GM12872 (cell line): ENCODE data around the gene CPT1C.
A peak's percentile ranks its signal among the peaks of the same experiment; 100 is the strongest.

Source experiments
- TF ChIP-seq, protein P1 (sequence below): IDR thresholded peaks from 3 replicates; pipeline ENCODE4 v1.5.1; 2011; ENCODE audit warnings: low read depth, mild to moderate bottlenecking, low read length, moderate library complexity; ENCODE audit not compliant: insufficient read depth

CPT1C gene

DNA sequence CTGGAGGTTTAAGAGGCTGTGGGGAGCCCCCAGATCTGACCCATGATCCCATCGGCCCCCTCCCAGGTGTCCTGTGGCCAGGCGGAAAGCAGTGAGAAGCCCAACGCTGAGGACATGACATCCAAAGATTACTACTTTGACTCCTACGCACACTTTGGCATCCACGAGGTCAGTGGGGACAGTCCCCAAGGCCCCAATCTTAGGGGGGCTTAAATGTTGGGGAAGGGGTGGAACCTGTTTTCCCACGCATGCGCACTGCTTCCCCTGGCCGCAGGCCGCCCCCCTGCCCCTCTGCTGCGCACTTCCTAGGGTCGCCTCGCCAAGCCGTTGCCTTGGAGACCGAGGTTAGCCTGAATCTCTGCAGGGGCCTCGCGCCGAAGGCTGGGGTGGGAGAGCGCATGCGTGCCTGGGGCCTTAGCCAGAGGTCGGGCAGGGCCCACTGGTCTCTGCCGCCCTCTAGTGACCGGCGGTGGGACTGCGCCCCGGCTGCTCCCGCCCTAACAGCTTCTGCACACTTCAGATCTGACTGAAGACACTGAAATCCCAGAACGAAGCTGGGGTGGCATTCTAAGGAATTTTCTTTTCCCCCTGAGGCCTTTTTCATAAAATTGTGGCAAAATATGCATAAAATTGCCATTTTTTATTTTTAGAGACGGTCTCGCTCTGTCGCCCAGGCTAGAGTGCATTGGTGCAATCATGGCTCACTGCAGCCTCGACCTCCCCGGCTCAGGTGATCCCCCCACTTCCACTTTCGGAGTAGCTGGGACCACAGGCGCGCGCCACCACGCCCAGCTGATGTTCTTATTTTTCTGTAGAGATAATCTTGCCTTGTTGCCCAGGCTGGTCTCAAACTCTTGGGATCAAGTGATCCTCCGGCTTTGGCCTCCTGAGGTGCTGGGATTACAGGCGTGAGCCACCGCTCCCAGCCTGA lies 10.2 kb upstream of the CPT1C start:
- TF ChIP-seq, protein P1, sequence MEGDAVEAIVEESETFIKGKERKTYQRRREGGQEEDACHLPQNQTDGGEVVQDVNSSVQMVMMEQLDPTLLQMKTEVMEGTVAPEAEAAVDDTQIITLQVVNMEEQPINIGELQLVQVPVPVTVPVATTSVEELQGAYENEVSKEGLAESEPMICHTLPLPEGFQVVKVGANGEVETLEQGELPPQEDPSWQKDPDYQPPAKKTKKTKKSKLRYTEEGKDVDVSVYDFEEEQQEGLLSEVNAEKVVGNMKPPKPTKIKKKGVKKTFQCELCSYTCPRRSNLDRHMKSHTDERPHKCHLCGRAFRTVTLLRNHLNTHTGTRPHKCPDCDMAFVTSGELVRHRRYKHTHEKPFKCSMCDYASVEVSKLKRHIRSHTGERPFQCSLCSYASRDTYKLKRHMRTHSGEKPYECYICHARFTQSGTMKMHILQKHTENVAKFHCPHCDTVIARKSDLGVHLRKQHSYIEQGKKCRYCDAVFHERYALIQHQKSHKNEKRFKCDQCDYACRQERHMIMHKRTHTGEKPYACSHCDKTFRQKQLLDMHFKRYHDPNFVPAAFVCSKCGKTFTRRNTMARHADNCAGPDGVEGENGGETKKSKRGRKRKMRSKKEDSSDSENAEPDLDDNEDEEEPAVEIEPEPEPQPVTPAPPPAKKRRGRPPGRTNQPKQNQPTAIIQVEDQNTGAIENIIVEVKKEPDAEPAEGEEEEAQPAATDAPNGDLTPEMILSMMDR = peak; percentile 100

DNA sequence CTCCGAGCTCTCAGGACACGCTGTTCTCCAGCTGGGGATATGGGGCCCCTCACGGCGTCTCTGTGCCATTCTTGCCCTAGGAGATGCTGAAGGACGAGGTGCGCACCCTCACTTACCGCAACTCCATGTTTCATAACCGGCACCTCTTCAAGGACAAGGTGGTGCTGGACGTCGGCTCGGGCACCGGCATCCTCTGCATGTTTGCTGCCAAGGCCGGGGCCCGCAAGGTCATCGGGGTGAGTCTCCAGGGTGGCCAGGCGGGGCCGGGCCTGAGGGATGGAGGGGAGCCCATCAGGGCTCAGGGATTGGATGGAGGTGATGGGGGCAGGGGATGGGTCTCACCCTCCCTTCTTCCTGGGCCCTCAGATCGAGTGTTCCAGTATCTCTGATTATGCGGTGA lies 9.1 kb upstream of the CPT1C start:
- TF ChIP-seq, protein P1 = no peak

DNA sequence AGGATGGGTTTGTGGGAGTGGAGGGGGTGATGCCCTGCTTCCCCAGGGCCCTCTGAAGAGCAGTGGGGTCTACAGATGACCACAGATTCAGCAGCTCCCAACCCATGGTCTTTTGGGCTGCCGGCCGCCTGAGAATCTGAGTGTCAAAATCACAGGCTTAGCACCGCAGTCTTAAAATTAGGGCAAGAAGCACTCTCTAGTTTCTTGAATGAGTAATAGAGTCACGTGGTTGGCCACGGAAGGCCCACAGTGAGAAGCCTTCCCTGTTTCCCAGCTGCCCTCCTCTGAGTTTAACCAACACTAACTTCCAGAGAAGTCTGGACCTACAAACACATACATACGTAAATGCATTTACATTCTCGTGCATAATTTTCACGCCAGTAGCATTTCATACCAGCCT lies 8.6 kb upstream of the CPT1C start:
- TF ChIP-seq, protein P1 = no peak

DNA sequence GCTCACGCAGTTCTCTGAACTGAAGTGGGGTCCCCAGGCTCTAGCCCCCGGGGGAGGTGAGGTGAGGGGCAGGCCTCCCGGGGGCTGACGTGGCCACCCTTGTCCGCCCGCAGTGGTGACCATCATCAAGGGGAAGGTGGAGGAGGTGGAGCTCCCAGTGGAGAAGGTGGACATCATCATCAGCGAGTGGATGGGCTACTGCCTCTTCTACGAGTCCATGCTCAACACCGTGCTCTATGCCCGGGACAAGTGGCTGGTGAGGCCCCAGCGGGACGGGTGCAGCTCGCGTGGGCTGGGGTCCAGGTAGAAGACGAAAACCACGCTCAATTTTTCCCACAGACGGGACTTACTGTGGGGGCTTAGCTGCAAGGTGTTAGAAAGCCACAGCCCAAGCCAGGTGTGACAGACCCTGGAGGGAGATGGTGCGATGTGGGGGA lies 7.1 kb upstream of the CPT1C start:
- TF ChIP-seq, protein P1 = no peak

DNA sequence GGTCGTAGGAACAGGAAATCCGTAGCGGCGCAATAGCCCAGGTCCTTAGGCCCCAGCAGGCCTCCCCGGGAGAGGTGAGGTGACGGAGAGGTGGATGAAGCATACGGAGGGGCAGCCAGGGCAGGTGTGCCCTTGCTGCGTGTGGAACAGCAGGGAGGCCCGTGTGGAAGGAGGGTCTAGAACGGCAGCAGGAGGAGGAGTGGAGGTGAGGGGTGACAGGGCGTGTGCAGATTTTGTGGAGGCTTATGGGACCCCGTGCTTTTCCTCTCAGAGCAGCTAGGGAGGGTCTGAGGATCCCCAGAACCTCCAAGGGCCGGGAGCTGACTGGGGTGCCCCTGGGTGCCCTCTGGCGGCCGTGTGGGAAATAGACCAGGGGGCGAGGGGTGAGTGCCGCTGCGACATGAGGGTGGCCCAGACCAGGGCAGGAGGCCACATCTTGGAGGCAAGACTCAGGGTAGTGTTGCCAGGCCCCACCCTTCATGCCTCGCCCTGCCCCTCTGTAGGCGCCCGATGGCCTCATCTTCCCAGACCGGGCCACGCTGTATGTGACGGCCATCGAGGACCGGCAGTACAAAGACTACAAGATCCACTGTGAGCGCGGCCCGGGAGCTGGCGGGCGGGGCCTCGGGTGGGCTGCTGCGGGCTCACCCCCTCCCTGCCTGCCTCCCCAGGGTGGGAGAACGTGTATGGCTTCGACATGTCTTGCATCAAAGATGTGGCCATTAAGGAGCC lies 6.5 kb upstream of the CPT1C start:
- TF ChIP-seq, protein P1 = peak; percentile 79

DNA sequence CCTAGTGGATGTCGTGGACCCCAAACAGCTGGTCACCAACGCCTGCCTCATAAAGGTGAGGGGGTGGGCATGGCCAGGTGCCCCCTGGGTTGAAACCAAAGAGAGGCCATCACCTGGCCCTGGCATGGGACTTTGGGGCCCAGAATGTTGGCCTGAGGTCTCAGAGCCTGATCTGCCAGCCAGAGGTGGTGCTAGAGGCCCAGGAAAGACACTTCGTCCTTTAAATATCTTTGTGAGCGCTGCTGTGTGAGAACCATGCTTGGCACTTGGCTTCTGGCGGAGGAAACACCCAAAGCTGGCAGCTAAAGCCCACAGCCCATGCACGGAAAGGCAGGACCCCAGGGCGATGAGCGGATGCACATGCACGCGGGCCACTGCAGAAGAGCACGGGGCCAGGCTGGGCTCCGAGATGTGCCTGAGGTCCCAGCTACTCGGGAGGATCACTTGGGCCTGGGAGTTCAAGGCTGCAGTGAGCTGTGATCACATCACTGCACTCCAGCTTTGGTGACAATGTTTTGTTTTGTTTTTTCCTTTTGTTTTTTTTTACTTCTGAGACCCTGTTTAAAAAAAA lies 5.8 kb upstream of the CPT1C start:
- TF ChIP-seq, protein P1 = no peak

DNA sequence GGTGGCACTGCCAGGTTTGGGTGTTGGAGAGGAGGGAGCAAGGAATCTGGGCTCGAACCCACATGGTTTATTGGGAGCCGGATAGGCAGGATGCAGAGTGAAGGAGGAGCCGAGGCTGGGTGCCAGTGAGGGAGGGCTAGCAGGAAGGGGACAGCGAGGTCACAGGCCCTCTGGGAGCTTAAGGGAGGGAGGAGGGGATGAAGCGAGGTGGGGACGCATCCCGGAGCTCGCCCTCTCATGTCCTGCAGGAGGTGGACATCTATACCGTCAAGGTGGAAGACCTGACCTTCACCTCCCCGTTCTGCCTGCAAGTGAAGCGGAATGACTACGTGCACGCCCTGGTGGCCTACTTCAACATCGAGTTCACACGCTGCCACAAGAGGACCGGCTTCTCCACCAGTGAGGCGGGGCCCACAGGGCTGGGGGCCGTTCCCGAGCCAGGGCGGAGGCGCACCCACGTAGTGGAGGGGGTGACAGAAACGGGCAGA lies 5.0 kb upstream of the CPT1C start:
- TF ChIP-seq, protein P1 = no peak
